Stomach smooth muscle (tissue), 2 donors: ENCODE results near the gene SLC30A7.

ENCODE experiments used
- H3K27ac ChIP-seq: one replicate; pipeline ENCODE4 v1.7.0; 2013; ENCODE audit warnings: mild to moderate bottlenecking, low read length, inconsistent platforms
- H3K27me3 ChIP-seq, 2 donors: one replicate each; pipeline ENCODE4 v1.7.0; 2013; ENCODE audit warnings: low read length in 2 of 2; ENCODE audit not compliant: insufficient read depth in 2 of 2, control insufficient read depth in 1 of 2
- H3K36me3 ChIP-seq, 2 donors: one replicate each; pipeline ENCODE4 v1.7.0; 2013; ENCODE audit warnings: low read length in 2 of 2; ENCODE audit not compliant: control insufficient read depth in 2 of 2, insufficient read depth in 2 of 2
- H3K4me1 ChIP-seq: one replicate; pipeline ENCODE4 v1.7.0; 2013; ENCODE audit warnings: low read length; ENCODE audit not compliant: control insufficient read depth, insufficient read depth
- H3K4me3 ChIP-seq, 2 donors: one replicate each; pipeline ENCODE4 v1.7.0; 2013; ENCODE audit warnings: low read length in 2 of 2
- H3K9ac ChIP-seq, 2 donors: one replicate each; pipeline ENCODE4 v1.7.0; 2013; ENCODE audit warnings: low read length in 2 of 2, mild to moderate bottlenecking in 1 of 2
- H3K9me3 ChIP-seq, 2 donors: one replicate each; pipeline ENCODE4 v1.7.0; 2013; ENCODE audit warnings: low read length in 2 of 2; ENCODE audit not compliant: control insufficient read depth in 2 of 2
- donor health status: healthy.
- donor health status: Pancreatic carcinoma.

The SLC30A7 gene

DNA sequence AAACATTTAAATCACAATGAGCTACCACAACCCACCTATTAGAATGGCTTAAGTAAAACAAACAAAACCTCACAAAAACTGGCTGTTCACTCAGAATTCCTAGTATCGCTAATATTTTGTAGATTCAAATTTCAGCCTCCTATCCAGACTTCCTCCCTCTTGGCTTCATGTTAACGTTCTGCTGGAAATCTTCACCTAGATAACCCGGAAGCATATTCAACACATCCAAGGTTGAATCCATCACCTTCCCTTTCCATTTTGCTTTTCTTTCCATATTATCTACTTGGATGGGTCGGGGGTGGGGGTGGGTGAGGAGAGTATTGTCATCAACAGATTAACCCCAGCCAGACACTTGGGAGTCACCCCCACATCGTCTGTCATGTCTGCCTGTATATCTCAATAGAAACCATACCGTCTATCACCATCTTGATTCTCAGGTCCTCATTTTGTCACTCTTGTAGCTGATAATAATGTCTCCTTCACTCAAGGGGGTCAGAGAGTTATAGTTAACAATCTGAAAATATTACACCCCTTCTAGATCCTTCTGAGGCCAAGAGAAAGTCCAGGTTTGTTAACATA lies 131.4 kb downstream of the SLC30A7 start:
- Histone ChIP-seq H3K4me1 (peaks cover 6% of the 10 kb centered on the region), H3K27ac (no peak overlapping the region), H3K27me3 (no peaks in the 10 kb centered on the region), H3K9me3 (no peaks in the 10 kb centered on the region), H3K36me3 (no peaks in the 10 kb centered on the region), H3K4me3 (no peak overlapping the region), H3K9ac (no peak overlapping the region)

DNA sequence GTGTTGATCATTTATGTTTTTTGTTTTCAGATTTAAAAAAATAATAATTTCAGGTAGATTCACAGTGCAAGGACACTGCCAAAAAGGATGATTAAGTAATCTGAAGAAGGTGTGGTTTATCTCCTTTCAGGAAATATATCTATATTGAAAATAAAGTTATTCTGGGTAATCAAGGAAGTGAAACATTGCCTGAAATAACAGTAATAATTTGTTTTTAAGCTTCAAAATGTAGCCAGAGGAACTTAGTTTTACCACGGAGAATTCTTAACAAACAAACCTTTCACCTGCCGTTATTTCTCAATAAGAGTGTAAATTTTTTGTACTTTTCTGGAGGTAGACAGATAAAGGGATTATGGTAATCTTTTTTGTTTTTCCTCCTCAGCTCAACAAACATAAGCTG lies 132.6 kb downstream of the SLC30A7 start:
- no peaks in the 10 kb centered on the region for H3K27me3 ChIP-seq
- no peaks in the 10 kb centered on the region for H3K9me3 ChIP-seq
- H3K9ac ChIP-seq: no peak overlapping the region
- H3K4me3 ChIP-seq: no peak overlapping the region
- no peaks in the 10 kb centered on the region for H3K36me3 ChIP-seq
- no peak overlapping the region for H3K27ac ChIP-seq
- H3K4me1 ChIP-seq: peaks cover 6% of the 10 kb centered on the region

DNA sequence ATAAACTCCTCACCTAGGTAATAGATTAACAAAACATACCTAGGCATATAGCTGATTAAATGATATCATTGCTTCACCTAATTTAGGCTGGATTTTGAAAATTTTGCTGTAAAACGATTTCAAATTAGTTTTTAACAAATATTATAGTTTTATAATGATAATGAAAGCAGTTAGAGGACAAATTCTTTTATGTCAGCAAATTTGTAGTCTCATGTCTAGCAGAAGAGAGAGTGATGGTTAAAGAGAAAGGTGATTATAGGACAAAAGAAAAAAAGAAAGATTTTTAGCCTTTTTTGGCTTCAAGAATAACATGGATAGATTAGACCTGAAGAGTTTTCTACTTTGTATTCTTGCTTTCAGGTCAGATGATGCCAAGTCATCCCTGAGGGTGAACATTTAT lies 133.3 kb downstream of the SLC30A7 start:
- Histone ChIP-seq H3K9me3 (no peaks in the 10 kb centered on the region), H3K4me1 (peaks cover 6% of the 10 kb centered on the region), H3K27me3 (no peaks in the 10 kb centered on the region), H3K36me3 (no peaks in the 10 kb centered on the region), H3K27ac (no peak overlapping the region), H3K9ac (no peak overlapping the region), H3K4me3 (no peak overlapping the region)

DNA sequence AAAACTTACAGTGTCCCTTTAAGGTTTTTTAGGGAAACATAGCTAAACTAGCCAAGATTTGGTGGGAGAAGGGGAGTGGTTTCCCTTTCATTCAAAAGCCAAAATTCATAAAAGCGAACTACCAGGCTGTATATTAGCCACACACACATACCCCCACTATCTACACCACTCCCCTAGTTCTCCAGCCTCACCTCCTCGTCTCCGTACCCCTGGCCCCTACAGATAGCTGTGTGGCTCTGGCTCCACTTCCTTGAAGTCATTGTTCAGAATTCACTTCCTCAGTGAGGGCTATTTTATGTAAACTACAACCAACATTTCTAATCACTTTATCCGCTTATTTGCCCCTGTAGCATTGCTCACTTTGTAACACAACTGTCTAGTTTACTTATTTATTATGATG lies 135.0 kb downstream of the SLC30A7 start:
- Histone ChIP-seq H3K36me3 (no peaks in the 10 kb centered on the region), H3K27me3 (no peaks in the 10 kb centered on the region), H3K27ac (no peak overlapping the region), H3K4me3 (no peak overlapping the region), H3K9me3 (no peaks in the 10 kb centered on the region), H3K9ac (no peak overlapping the region), H3K4me1 (peaks cover 6% of the 10 kb centered on the region)
